WTC11 (cell line): ENCODE data around the gene NOP56. TPM values are rescaled to one million over a fixed set of nuclear protein-coding genes. Genes with fewer than 3 reads are reported as not detected.

Experiments
- ATAC-seq: fragments of 200-7000 bp; cut with Tn5 transposase; 2 replicates; pipeline ENCODE4 v1.10.0; 2021; ENCODE audit warnings: mild to moderate bottlenecking, moderate library complexity
- CTCF ChIA-PET: fragments of 300-600 bp; sonication (Branson Sonifier 250); formaldehyde crosslinking; loops from one replicate; lab custom pipeline; 2021; ENCODE audit warnings: antibody characterized with exemption; lab: Charles Lee
- POLR2A ChIA-PET: fragments of 350-600 bp; sonication (Branson Sonifier 250); formaldehyde crosslinking; loops from one replicate; lab custom pipeline; 2021; ENCODE audit warnings: antibody characterized with exemption; lab: Charles Lee
- DNase-seq: peaks from one replicate; pipeline ENCODE4 v3.0.0; 2021; ENCODE audit warnings: low spot score
- H3K27ac Mint-ChIP-seq: 2 replicates; pipeline ENCODE4 v1.8.0; 2021; ENCODE audit warnings: mixed read lengths
- H3K27me3 Mint-ChIP-seq: 2 replicates; pipeline ENCODE4 v1.8.0; 2021; ENCODE audit warnings: low read depth, mild to moderate bottlenecking, moderate library complexity, mixed read lengths
- H3K36me3 Mint-ChIP-seq: 2 replicates; pipeline ENCODE4 v1.8.0; 2021; ENCODE audit warnings: mixed read lengths
- H3K4me1 Mint-ChIP-seq: 2 replicates; pipeline ENCODE4 v1.8.0; 2022; ENCODE audit warnings: mixed read lengths
- H3K4me3 Mint-ChIP-seq: 2 replicates; pipeline ENCODE4 v1.8.0; 2021; ENCODE audit warnings: mild to moderate bottlenecking, moderate library complexity, mixed read lengths
- H3K9me3 Mint-ChIP-seq: 2 replicates; pipeline ENCODE4 v1.8.0; 2021; ENCODE audit warnings: mixed read lengths
- ATF2 ChIP-seq: sonication (generic); formaldehyde crosslinking; IDR thresholded peaks from 2 replicates; pipeline ENCODE4 v1.8.1; 2022; ENCODE audit warnings: low read depth, missing genetic modification reagents, borderline replicate concordance
- ATF3 ChIP-seq: sonication (generic); formaldehyde crosslinking; conservative IDR thresholded peaks from 2 replicates; pipeline ENCODE4 v1.8.1; 2022; ENCODE audit warnings: mild to moderate bottlenecking, missing genetic modification reagents
- CDX4 ChIP-seq: fragments of 250-450 bp; sonication (Bioruptor Pico); IDR thresholded peaks from 2 replicates; pipeline ENCODE4 v1.9.0; 2021; ENCODE audit warnings: moderate library complexity, mild to moderate bottlenecking, inconsistent platforms, borderline replicate concordance
- CTCF ChIP-seq: fragments of 200-600 bp; IDR thresholded peaks from 2 replicates; pipeline ENCODE4 v1.8.0; 2022; ENCODE audit warnings: antibody characterized with exemption
- E2F5 ChIP-seq: sonication (generic); formaldehyde crosslinking; IDR thresholded peaks from 2 replicates; pipeline ENCODE4 v1.8.1; 2022; ENCODE audit warnings: mild to moderate bottlenecking, moderate library complexity, missing genetic modification reagents
- ERG ChIP-seq: fragments of 250-450 bp; sonication (Bioruptor Pico); IDR thresholded peaks from 2 replicates; pipeline ENCODE4 v1.8.0; 2021; ENCODE audit warnings: mild to moderate bottlenecking
- FOXP1 ChIP-seq: sonication (generic); formaldehyde crosslinking; IDR thresholded peaks from 2 replicates; pipeline ENCODE4 v1.8.0; 2022; ENCODE audit warnings: missing genetic modification reagents, mild to moderate bottlenecking, moderate library complexity, borderline replicate concordance
- HMGA2 ChIP-seq: fragments of 250-450 bp; sonication (Bioruptor Pico); IDR thresholded peaks from 2 replicates; pipeline ENCODE4 v1.4.0; 2021; ENCODE audit warnings: mild to moderate bottlenecking, moderate library complexity
- HMGXB4 ChIP-seq: sonication (generic); formaldehyde crosslinking; IDR thresholded peaks from 2 replicates; pipeline ENCODE4 v1.8.1; 2023; ENCODE audit warnings: mild to moderate bottlenecking, moderate library complexity, missing genetic modification reagents
- MYBL2 ChIP-seq: sonication (generic); formaldehyde crosslinking; IDR thresholded peaks from 2 replicates; pipeline ENCODE4 v1.8.1; 2023; ENCODE audit warnings: mild to moderate bottlenecking, moderate library complexity, missing genetic modification reagents
- NFATC4 ChIP-seq: fragments of 250-450 bp; sonication (Bioruptor Pico); IDR thresholded peaks from 2 replicates; pipeline ENCODE4 v1.9.0; 2021; ENCODE audit warnings: mild to moderate bottlenecking
- NFYB ChIP-seq: sonication (generic); formaldehyde crosslinking; conservative IDR thresholded peaks from 2 replicates; pipeline ENCODE4 v1.8.0; 2022; ENCODE audit warnings: low read depth, missing genetic modification reagents
- RELA ChIP-seq: sonication (generic); formaldehyde crosslinking; IDR thresholded peaks from 2 replicates; pipeline ENCODE4 v1.8.1; 2022; ENCODE audit warnings: missing genetic modification reagents, mild to moderate bottlenecking, borderline replicate concordance
- RORB ChIP-seq: fragments of 250-450 bp; sonication (Bioruptor Pico); IDR thresholded peaks from 2 replicates; pipeline ENCODE4 v1.9.0; 2021; ENCODE audit warnings: mild to moderate bottlenecking
- SMAD4 ChIP-seq: sonication (generic); formaldehyde crosslinking; IDR thresholded peaks from 2 replicates; pipeline ENCODE4 v1.8.0; 2022; ENCODE audit warnings: mild to moderate bottlenecking, missing genetic modification reagents
- TEAD4 ChIP-seq: sonication (generic); formaldehyde crosslinking; IDR thresholded peaks from 2 replicates; pipeline ENCODE4 v1.8.0; 2022; ENCODE audit warnings: mild to moderate bottlenecking, missing genetic modification reagents
- USF2 ChIP-seq: sonication (generic); formaldehyde crosslinking; IDR thresholded peaks from 2 replicates; pipeline ENCODE4 v1.8.1; 2023; ENCODE audit warnings: mild to moderate bottlenecking, missing genetic modification reagents, moderate library complexity
- ZNF425 ChIP-seq: fragments of 250-450 bp; sonication (Bioruptor Pico); conservative IDR thresholded peaks from 2 replicates; pipeline ENCODE4 v1.9.0; 2021; ENCODE audit warnings: mild to moderate bottlenecking
- ZNF671 ChIP-seq: fragments of 250-450 bp; sonication (Bioruptor Pico); IDR thresholded peaks from 2 replicates; pipeline ENCODE4 v1.8.0; 2021; ENCODE audit warnings: mild to moderate bottlenecking
- total RNA-seq: library from RNA; stranded (reverse); gene quantifications from 3 replicates; pipeline ENCODE4 v1.2.3, GENCODE V29; 2021

Gene NOP56
- total RNA-seq, 1 experiment from 2014 or later: 634 TPM

GRCh38 chr20:2610326-2610725 is 42.1 kb upstream of the NOP56 start:
- Mint-ChIP-seq H3K27me3 (peaks cover 22% of the 10 kb centered on the region), H3K4me1 (no peaks in the 10 kb centered on the region), H3K36me3 (peaks cover 15% of the 10 kb centered on the region), H3K27ac (no peak overlapping the region), H3K4me3 (no peak overlapping the region), H3K9me3 (peaks cover 31% of the 10 kb centered on the region)
- ATAC-seq (no peak), DNase-seq (no peak)
- CTCF ChIA-PET: no interaction called here
- POLR2A ChIA-PET: no interaction called here
- TF ChIP-seq HMGA2 (CRISPR knock-in tag) (peak; percentile 79), USF2 (no peak)

- ATAC-seq: no peak
- Mint-ChIP-seq H3K27ac (no peak overlapping the region), H3K9me3 (peaks cover 25% of the 10 kb centered on the region)
- CTCF ChIA-PET: no interaction called here
- TF ChIP-seq HMGXB4 (CRISPR knock-in tag) (no peak), NFATC4 (CRISPR knock-in tag) (no peak), TEAD4 (CRISPR knock-in tag) (no peak), FOXP1 (CRISPR knock-in tag) (no peak), E2F5 (CRISPR knock-in tag) (no peak), ZNF671 (CRISPR knock-in tag) (no peak), RORB (CRISPR knock-in tag) (no peak)
- TF ChIP-seq, all 79 proteins: peak for 0
- DNase-seq: no peak
- H3K4me3 Mint-ChIP-seq: no peak overlapping the region
- peaks cover 12% of the 10 kb centered on the region for H3K36me3 Mint-ChIP-seq
- peaks cover 26% of the 10 kb centered on the region for H3K27me3 Mint-ChIP-seq
- POLR2A ChIA-PET: no interaction called here
- H3K4me1 Mint-ChIP-seq: no peaks in the 10 kb centered on the region
These were observed 41.3 kb upstream of the NOP56 start for GRCh38 chr20:2610941-2611720.

GRCh38 chr20:2612073-2612472 is 40.4 kb upstream of the NOP56 start:
- POLR2A ChIA-PET: no interaction called here
- DNase-seq (no peak), ATAC-seq (no peak)
- Mint-ChIP-seq H3K9me3 (peaks cover 16% of the 10 kb centered on the region), H3K4me3 (no peak overlapping the region), H3K27ac (no peak overlapping the region), H3K27me3 (peaks cover 29% of the 10 kb centered on the region), H3K36me3 (peaks cover 5% of the 10 kb centered on the region), H3K4me1 (no peaks in the 10 kb centered on the region)
- CTCF ChIA-PET: no interaction called here
- no peak for TF ChIP-seq CDX4 (CRISPR knock-in tag)
- no peak for TF ChIP-seq NFYB (CRISPR knock-in tag)
- no peak for TF ChIP-seq ERG (CRISPR knock-in tag)
- TF ChIP-seq ATF3 (CRISPR knock-in tag): no peak
- no peak for TF ChIP-seq RELA (CRISPR knock-in tag)
- TF ChIP-seq SMAD4: no peak
- TF ChIP-seq CTCF: no peak
- no peak for TF ChIP-seq ZNF425 (CRISPR knock-in tag)
- no peak for TF ChIP-seq ATF2 (CRISPR knock-in tag)
- TF ChIP-seq MYBL2 (CRISPR knock-in tag): no peak
